ENCODE results near the gene RNFT2. TPM values are rescaled to one million over a fixed set of nuclear protein-coding genes. Genes with fewer than 3 reads are reported as not detected.

The RNFT2 gene
- total RNA-seq = 1 to 10 TPM in 1 of 2 donors, under 1 TPM in 1; 0.32 to 4.7 TPM

GRCh38 chr12:116737774-116738657, at the start of gene RNFT2, which contains the start of gene SPRING1:
Gene RNFT2, plus strand, starts transcription at chr12:116738315. Its CDS starts 2,183 bp downstream, at chr12:116740498.
Gene SPRING1, minus strand, starts transcription at chr12:116738069. Its CDS starts 169 bp downstream, at chr12:116737900.
- no peaks in the 10 kb centered on the region for H3K9me3 ChIP-seq
- peak in 2 of 4 experiments; percentile 22 to 28 for TF ChIP-seq CTCF (IDR thresholded peaks at IDR 0.05)
- TF ChIP-seq POLR2AphosphoS5 (IDR thresholded peaks at IDR 0.05) = peak; percentile 98
- TF ChIP-seq POLR2A (IDR thresholded peaks at IDR 0.05) = peak; percentile 84
- H3K4me1 ChIP-seq (replicated peaks) = peaks cover 8% of the 10 kb centered on the region
- intact Hi-C loops (cut with DNase I) = loop anchor here (5.0 kb wide), 1 partner anchor 79 kb away; no protein-coding TSS in a partner anchor
- peak; percentile 99 for DNase-seq (ENCODE audit: low spot score)
- H3K27ac ChIP-seq = peak within 1 kb of the TSS; percentile 45 to 69
- no peaks in the 10 kb centered on the region for H3K27me3 ChIP-seq (replicated peaks; ENCODE audit: insufficient read depth)
- peak within 1 kb of the TSS; percentile 85 to 86 for H3K4me3 ChIP-seq
- under 1% methylated on average over 77 of the region's 80 CpGs for WGBS
- H3K36me3 ChIP-seq = no peaks in the 10 kb centered on the region

GRCh38 chr12:116689521-116689920, 48.6 kb upstream of the RNFT2 start:
- WGBS = 65% methylated on average over 5 of the region's 5 CpGs
- no peak for TF ChIP-seq CTCF (IDR thresholded peaks at IDR 0.05)
- TF ChIP-seq POLR2AphosphoS5 (IDR thresholded peaks at IDR 0.05) = no peak
- no peak for TF ChIP-seq POLR2A (IDR thresholded peaks at IDR 0.05)
- Histone ChIP-seq H3K36me3 (no peaks in the 10 kb centered on the region), H3K4me3 (no peak overlapping the region), H3K27ac (no peak overlapping the region), H3K9me3 (no peaks in the 10 kb centered on the region), H3K4me1 (replicated peaks) (peaks cover 7% of the 10 kb centered on the region), H3K27me3 (replicated peaks; ENCODE audit: insufficient read depth) (no peaks in the 10 kb centered on the region)
- DNase-seq (ENCODE audit: low spot score) = no peak
- intact Hi-C loops (cut with DNase I) = no loop called here

- no peak overlapping the region for H3K4me3 ChIP-seq
- intact Hi-C loops (cut with DNase I) = no loop called here
- H3K4me1 ChIP-seq (replicated peaks) = peaks cover 7% of the 10 kb centered on the region
- H3K27me3 ChIP-seq (replicated peaks; ENCODE audit: insufficient read depth) = no peaks in the 10 kb centered on the region
- WGBS = 53% methylated on average over 8 of the region's 8 CpGs
- H3K27ac ChIP-seq = no peak overlapping the region
- no peak for DNase-seq (ENCODE audit: low spot score)
- no peaks in the 10 kb centered on the region for H3K36me3 ChIP-seq
- TF ChIP-seq POLR2AphosphoS5 (IDR thresholded peaks at IDR 0.05) (no peak), POLR2A (IDR thresholded peaks at IDR 0.05) (no peak), CTCF (IDR thresholded peaks at IDR 0.05) (no peak)
- H3K9me3 ChIP-seq = no peaks in the 10 kb centered on the region
Measured at GRCh38 chr12:116689979-116690744, 48.0 kb upstream of the RNFT2 start.

- Histone ChIP-seq H3K27ac (no peak overlapping the region), H3K36me3 (no peaks in the 10 kb centered on the region), H3K9me3 (no peaks in the 10 kb centered on the region), H3K4me3 (no peak overlapping the region), H3K27me3 (replicated peaks; ENCODE audit: insufficient read depth) (no peaks in the 10 kb centered on the region), H3K4me1 (replicated peaks) (peaks cover 7% of the 10 kb centered on the region)
- WGBS = 95% methylated on average over 7 of the region's 7 CpGs
- intact Hi-C loops (cut with DNase I) = no loop called here
- no peak for DNase-seq (ENCODE audit: low spot score)
- no peak for TF ChIP-seq POLR2A (IDR thresholded peaks at IDR 0.05)
- TF ChIP-seq POLR2AphosphoS5 (IDR thresholded peaks at IDR 0.05) = no peak
- TF ChIP-seq CTCF (IDR thresholded peaks at IDR 0.05) = no peak
Measured at GRCh38 chr12:116691205-116691604, 46.9 kb upstream of the RNFT2 start.
